Psoas muscle (tissue), 8 donors: ENCODE results near the gene TICAM2. TPM values are rescaled to one million over a fixed set of nuclear protein-coding genes. Genes with fewer than 3 reads are reported as not detected.
A peak's percentile ranks its signal among the peaks of the same experiment; 100 is the strongest.

Experiments used
- ATAC-seq, 4 donors: fragments of 200-7000 bp; cut with Tn5 transposase; one replicate each; pipeline ENCODE4 v1.9.1; 2020; ENCODE audit warnings: moderate library complexity in 3 of 4, mild to moderate bottlenecking in 2 of 4
- DNase-seq, 2 donors: peaks; one replicate each; pipeline ENCODE4 v3.0.0-alpha.2; 2020
- H3K27ac ChIP-seq: fragments of 200-600 bp; one replicate; pipeline ENCODE4 v1.8.0; 2022
- H3K27me3 ChIP-seq, 3 donors: fragments of 200-600 bp in 1 of 3; one replicate each; pipeline versions ENCODE4 v1.6.1 to v1.8.0; 2013 to 2022; ENCODE audit warnings: low read length in 2 of 3, mild to moderate bottlenecking in 2 of 3, moderate library complexity in 1 of 3; ENCODE audit not compliant: insufficient read depth in 3 of 3
- H3K36me3 ChIP-seq, 2 donors: fragments of 200-600 bp in 1 of 2; one replicate each; pipeline versions ENCODE4 v1.6.1 to v1.8.0; 2013 to 2022; ENCODE audit warnings: low read depth in 1 of 2, mild to moderate bottlenecking in 1 of 2, moderate library complexity in 1 of 2; ENCODE audit not compliant: insufficient read depth in 1 of 2
- H3K4me1 ChIP-seq: fragments of 200-600 bp; one replicate; pipeline ENCODE4 v1.8.0; 2022
- H3K4me3 ChIP-seq: fragments of 200-600 bp; one replicate; pipeline ENCODE4 v1.8.0; 2022; ENCODE audit warnings: mild to moderate bottlenecking
- H3K9me3 ChIP-seq: fragments of 200-600 bp; one replicate; pipeline ENCODE4 v1.8.0; 2022
- CTCF ChIP-seq: fragments of 200-600 bp; IDR thresholded peaks from one replicate; pipeline ENCODE4 v1.8.0; 2022; ENCODE audit warnings: antibody characterized with exemption
- WGBS, 3 donors: extraction: QIAGEN DNeasy Blood & Tissue Kit; methylation state at CpG; one replicate each; pipeline versions ENCODE4 v1.1.6 to v1.1.7; 2013; 5-methylcytosine and 5-hydroxymethylcytosine counted together
- intact Hi-C, 2 donors: fragments of 100-400 bp; cut with DNase I; formaldehyde crosslinking; loops; one replicate each; pipeline versions ENCODE4 v1.11.0 to v1.14.2; 2022
- polyA plus RNA-seq, 3 donors: library from polyadenylated mRNA; stranded (reverse); fragments of 200-250 nt; gene quantifications; one replicate each; pipeline ENCODE4 v1.2.3, GENCODE V29; 2013
- total RNA-seq, 4 donors: library from RNA; stranded (reverse); fragmentation: NEBNext Ultra II Directional in 2 of 4; extraction: Animal tissue kit (Norgen Biotek cat#: 25700) in 2 of 4; gene quantifications; one replicate each; pipeline versions ENCODE4 v1.2.1 to v1.2.4, GENCODE V29; 2021 to 2023
- donor health status: healthy with polysubstance abuse.
- donor health status: DM: no; HTN: no; CAD: no; lungs with moderate emphysema.
- donor health status: Bipolar disorder and iron deficiency.
- donor health status: healthy.
- donor health status: DM: yes; HTN: yes; CAD: no.
- donor health status: DM: no; HTN: no; CAD: no.
- donor health status: DM: no; HTN: no; CAD: no.
- donor health status: DM: yes; HTN: yes; CAD: no.

Gene TICAM2
- total and polyA plus RNA-seq, 7 donors: 0.63 to 4.9 (median 1.3) TPM

DNA sequence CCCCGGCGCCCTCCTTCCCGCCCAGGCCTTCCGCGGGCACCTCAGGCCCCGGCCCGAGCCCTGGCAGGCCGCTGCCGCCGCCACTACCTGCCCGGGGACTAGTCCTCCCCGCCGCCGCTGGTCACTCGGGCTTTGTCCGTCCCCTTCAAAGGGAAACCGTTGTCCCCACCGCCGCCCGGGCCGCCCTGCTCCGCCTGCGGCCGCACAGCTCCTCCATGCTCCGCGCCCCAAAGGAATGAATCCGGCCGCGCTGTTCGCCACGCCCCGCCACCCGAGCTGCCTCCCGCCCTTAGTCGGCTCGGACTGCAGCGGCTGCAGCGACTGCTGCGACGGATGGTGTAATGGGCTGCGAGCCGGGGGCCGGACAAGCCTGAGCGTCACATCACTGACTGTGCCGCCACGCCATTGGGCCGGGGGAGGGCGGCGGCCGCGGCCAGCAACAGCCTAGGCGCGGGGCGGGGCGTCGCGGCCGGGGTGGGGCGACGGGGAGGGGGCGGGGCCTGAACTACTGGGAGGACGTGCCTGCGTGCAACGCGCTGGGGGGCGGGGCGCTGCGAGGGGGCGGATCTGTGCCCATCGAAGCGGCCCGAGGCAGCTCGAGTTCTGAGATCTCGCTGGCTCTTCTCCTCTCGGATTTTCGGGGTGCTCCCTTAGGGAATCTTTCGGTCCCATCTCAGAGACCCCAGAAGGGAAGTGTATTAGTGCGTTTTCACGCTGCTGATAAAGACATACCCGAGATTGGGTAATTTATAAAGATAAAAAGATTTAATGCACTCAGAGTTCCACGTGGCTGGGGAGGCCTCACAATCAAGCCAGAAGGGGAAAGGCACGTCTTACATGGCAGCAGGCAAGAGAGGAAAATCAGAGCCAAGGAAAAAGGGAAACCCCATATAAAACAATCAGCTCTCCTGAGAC lies 57.6 kb downstream of the TICAM2 start, which contains the start of gene FEM1C:
TSS of gene FEM1C (minus strand) at position 340 of the 915 bp plus-strand sequence. CDS start 1,282 bp downstream, outside the sequence.
- DNase-seq (peak; percentile 99), ATAC-seq (peak; percentile 95 to 99 (median 97))
- WGBS, 3 donors: 1 to 3% (median 2%) methylated on average over 62 to 82 of the region's 82 CpGs
- TF ChIP-seq CTCF: no peak
- Histone ChIP-seq H3K4me1 (peaks cover 22% of the 10 kb centered on the region), H3K27me3 (no peaks in the 10 kb centered on the region), H3K27ac (peak within 1 kb of the TSS; percentile 98), H3K36me3 (peaks cover 0 to 17% of the 10 kb centered on the region in 2 donors), H3K9me3 (no peaks in the 10 kb centered on the region), H3K4me3 (peak within 1 kb of the TSS; percentile 93)
- intact Hi-C loops: loop anchor here (5.0 to 10.0 kb wide), 4 partner anchors 82 to 300 kb away; partner anchors contain the start of genes AP3S1 (in 1 of the 2) and ATG12 (in 1 of the 2)

GRCh38 chr5:115544043-115544435 lies 58.2 kb downstream of the TICAM2 start:
- H3K4me3 ChIP-seq: peak overlapping the region; percentile 93
- ATAC-seq (peak in 3 of 4 donors; percentile 11 to 41 (median 15)), DNase-seq (peak in 1 of 2 donors; percentile 63)
- H3K27ac ChIP-seq: peak overlapping the region; percentile 98
- no peaks in the 10 kb centered on the region for H3K9me3 ChIP-seq
- peaks cover 28% of the 10 kb centered on the region for H3K4me1 ChIP-seq
- intact Hi-C loops: loop anchor here (5.0 to 10.0 kb wide), 4 partner anchors 82 to 301 kb away; partner anchors contain the start of genes AP3S1 (in 1 of the 2) and ATG12 (in 1 of the 2)
- H3K27me3 ChIP-seq: no peaks in the 10 kb centered on the region
- TF ChIP-seq CTCF: no peak
- H3K36me3 ChIP-seq: peaks cover 0 to 17% of the 10 kb centered on the region in 2 donors
- WGBS, 3 donors: 0 to 1% (median 0%) methylated on average over 20 of the region's 20 CpGs

DNA sequence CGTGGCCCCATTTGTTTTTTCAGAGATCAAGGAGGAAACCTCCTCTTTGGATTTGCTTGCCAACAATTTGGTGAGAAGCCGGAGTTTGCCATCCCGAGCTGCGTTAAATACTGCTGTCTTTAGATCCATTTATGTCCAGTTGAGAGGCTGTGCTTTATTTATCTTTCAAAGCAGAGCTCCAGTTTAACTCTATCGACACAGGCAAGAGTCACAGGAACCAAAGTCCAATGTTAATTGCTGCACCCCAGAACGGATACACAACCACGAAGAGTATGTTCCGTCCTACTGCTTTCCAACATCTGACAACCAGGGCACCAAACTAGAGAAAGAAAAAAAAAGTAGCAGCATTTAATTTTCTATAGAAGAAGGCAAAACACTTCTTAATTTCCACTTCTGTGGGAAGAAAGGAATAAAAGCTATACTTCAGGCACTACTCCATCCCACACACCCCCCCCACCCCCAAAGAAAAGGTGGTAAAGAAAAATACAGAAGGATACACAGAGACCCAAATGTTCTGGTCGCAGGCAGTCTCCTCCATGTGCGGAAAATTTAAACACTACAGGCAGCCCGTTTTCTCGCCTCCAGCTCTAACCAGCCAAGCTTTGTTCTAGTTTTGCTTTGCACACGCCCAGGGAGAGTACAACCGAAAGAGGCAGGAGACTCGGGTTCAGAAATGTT lies 58.8 kb downstream of the TICAM2 start:
- 2% methylated on average over 15 of the region's 15 CpGs for WGBS, 3 donors
- Histone ChIP-seq H3K4me1 (peaks cover 34% of the 10 kb centered on the region), H3K36me3 (peaks cover 0 to 17% of the 10 kb centered on the region in 2 donors), H3K4me3 (peak overlapping the region; percentile 93), H3K9me3 (no peaks in the 10 kb centered on the region), H3K27ac (peak overlapping the region; percentile 98), H3K27me3 (no peaks in the 10 kb centered on the region)
- DNase-seq (no peak), ATAC-seq (peak in 3 of 4 donors; percentile 24 to 60 (median 43))
- intact Hi-C loops: loop anchor here (2.0 to 10.0 kb wide), 6 partner anchors 81 to 301 kb away; partner anchors contain the start of genes AP3S1 (in 1 of the 2) and ATG12 (in 1 of the 2)
- TF ChIP-seq CTCF: no peak

DNA sequence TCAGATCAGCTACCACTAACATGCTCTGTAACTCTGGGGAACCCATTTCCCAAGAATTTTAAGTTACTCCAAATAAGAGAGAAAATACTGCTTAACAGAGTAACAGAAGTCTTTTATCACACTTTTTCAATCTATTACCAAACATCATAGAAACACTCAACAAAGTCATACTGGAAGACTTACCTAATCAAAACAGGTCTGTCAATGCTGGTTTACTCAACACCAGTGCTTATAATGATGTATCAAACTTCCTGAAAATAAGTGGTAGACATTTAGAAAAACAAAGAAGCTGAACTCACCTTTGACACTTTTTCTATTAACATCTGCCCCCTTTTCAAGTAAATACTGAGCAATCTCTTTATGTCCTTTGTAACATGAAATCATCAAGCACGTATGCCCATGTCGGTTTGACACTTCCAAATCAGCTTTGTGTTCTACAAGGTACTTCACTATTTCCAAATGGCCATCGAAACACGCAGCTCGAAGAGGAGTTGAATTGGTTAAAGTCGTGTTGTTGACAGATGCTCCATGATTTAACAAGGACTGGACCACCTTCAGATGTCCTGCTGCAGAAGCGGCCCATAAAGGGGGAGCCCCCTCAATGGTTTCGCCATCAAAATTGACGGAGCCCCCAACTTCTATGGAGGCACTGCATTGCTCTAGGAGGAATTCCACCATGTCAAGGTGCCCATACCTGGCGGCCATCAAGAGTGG lies 59.5 kb downstream of the TICAM2 start:
- intact Hi-C loops: loop anchor here (2.0 to 10.0 kb wide), 6 partner anchors 81 to 302 kb away; partner anchors contain the start of genes AP3S1 (in 1 of the 2) and ATG12 (in 1 of the 2)
- Histone ChIP-seq H3K36me3 (peaks cover 0 to 17% of the 10 kb centered on the region in 2 donors), H3K9me3 (no peaks in the 10 kb centered on the region), H3K27ac (peak overlapping the region; percentile 98), H3K4me3 (peak overlapping the region; percentile 93), H3K4me1 (peaks cover 39% of the 10 kb centered on the region), H3K27me3 (no peaks in the 10 kb centered on the region)
- ATAC-seq (no peak), DNase-seq (no peak)
- WGBS, 3 donors: 22 to 30% (median 23%) methylated on average over 10 of the region's 10 CpGs
- no peak for TF ChIP-seq CTCF
